IMR-90 (cell line): ENCODE data around the gene GCN1. TPM values are rescaled to one million over a fixed set of nuclear protein-coding genes. Genes with fewer than 3 reads are reported as not detected.
A peak's percentile ranks its signal among the peaks of the same experiment; 100 is the strongest.

Source experiments
- ATAC-seq: fragments of 200-7000 bp; cut with Tn5 transposase; 2 replicates; pipeline ENCODE4 v1.9.1; 2020; ENCODE audit warnings: low read depth, mild to moderate bottlenecking, moderate library complexity
- BruUV-seq: library from RNA; stranded (reverse); fragments of 400-500 nt; replicated peaks from 2 replicates; lab custom pipeline; 2021; lab: Mats Ljungman, UMichigan
- CTCF ChIA-PET: fragments of 300-600 bp; formaldehyde crosslinking; extraction: SDS; loops from one replicate; lab custom pipeline; 2021; ENCODE audit warnings: antibody characterized with exemption; lab: Yijun Ruan, JAX
- POLR2A ChIA-PET: fragments of 300-600 bp; sonication (Branson Sonifier 250); formaldehyde crosslinking; loops from one replicate; lab custom pipeline; 2022; ENCODE audit warnings: antibody characterized with exemption; ENCODE audit not compliant: unreplicated experiment; lab: Charles Lee
- DNase-seq: peaks from one replicate; pipeline ENCODE4 v3.0.0; 2013
- H2AFZ ChIP-seq: replicated peaks from 2 replicates; pipeline ENCODE3; 2013; ENCODE audit warnings: low read length, mild to moderate bottlenecking; ENCODE audit not compliant: poor library complexity
- H2AK5ac ChIP-seq: 2 replicates; pipeline ENCODE4 v1.6.1; 2013; ENCODE audit warnings: low read depth, low read length, inconsistent platforms
- H2AK9ac ChIP-seq: replicated peaks from 2 replicates; pipeline ENCODE3; 2013; ENCODE audit warnings: mild to moderate bottlenecking, low read depth, low read length, moderate library complexity; ENCODE audit not compliant: poor library complexity
- H2BK120ac ChIP-seq: 2 replicates; pipeline ENCODE4 v1.6.1; 2013; ENCODE audit warnings: low read depth, low read length, inconsistent platforms
- H2BK15ac ChIP-seq: 3 replicates; pipeline ENCODE4 v1.6.1; 2013; ENCODE audit warnings: low read depth, low read length, inconsistent platforms
- H2BK20ac ChIP-seq: 2 replicates; pipeline ENCODE4 v1.6.1; 2013; ENCODE audit warnings: low read depth, mild to moderate bottlenecking, inconsistent platforms, low read length, moderate library complexity
- H2BK5ac ChIP-seq: 2 replicates; pipeline ENCODE4 v1.6.1; 2013; ENCODE audit warnings: mild to moderate bottlenecking, low read depth, low read length, inconsistent platforms; ENCODE audit not compliant: poor library complexity, severe bottlenecking
- H3K14ac ChIP-seq: replicated peaks from 2 replicates; pipeline ENCODE4 v1.6.1; 2013; ENCODE audit warnings: low read depth, low read length, inconsistent platforms
- H3K18ac ChIP-seq: 2 replicates; pipeline ENCODE4 v1.6.1; 2013; ENCODE audit warnings: low read depth, low read length, control low read depth
- H3K23ac ChIP-seq: 2 replicates; pipeline ENCODE4 v1.6.1; 2013; ENCODE audit warnings: low read depth, low read length, inconsistent platforms
- H3K27ac ChIP-seq: 2 replicates; pipeline ENCODE4 v1.5.1; 2013; ENCODE audit warnings: mild to moderate bottlenecking, control low read depth, low read length; ENCODE audit not compliant: insufficient read depth
- H3K27me3 ChIP-seq: 2 replicates; pipeline ENCODE4 v1.6.1; 2013; ENCODE audit warnings: low read length; ENCODE audit not compliant: control insufficient read depth, insufficient read depth
- H3K36me3 ChIP-seq: 2 replicates; pipeline ENCODE4 v1.6.1; 2013; ENCODE audit warnings: low read length, mixed read lengths; ENCODE audit not compliant: control insufficient read depth, insufficient read depth
- H3K4ac ChIP-seq: 2 replicates; pipeline ENCODE4 v1.6.1; 2013; ENCODE audit warnings: low read depth, low read length, inconsistent platforms
- H3K4me1 ChIP-seq: 2 replicates; pipeline ENCODE4 v1.6.1; 2013; ENCODE audit warnings: low read length, mixed read lengths; ENCODE audit not compliant: control insufficient read depth, insufficient read depth
- H3K4me2 ChIP-seq: 2 replicates; pipeline ENCODE4 v1.6.1; 2013; ENCODE audit warnings: low read depth, mild to moderate bottlenecking, control low read depth, low read length, moderate library complexity
- H3K4me3 ChIP-seq: 2 replicates; pipeline ENCODE4 v1.5.1; 2013; ENCODE audit warnings: low read depth, mild to moderate bottlenecking, control low read depth, low read length, moderate library complexity; ENCODE audit not compliant: insufficient read depth
- H3K56ac ChIP-seq: 2 replicates; pipeline ENCODE4 v1.6.1; 2013; ENCODE audit warnings: low read length, inconsistent platforms; ENCODE audit not compliant: insufficient read depth; ENCODE audit errors: extremely low read depth
- H3K79me1 ChIP-seq, 2 experiments: 2 replicates each; pipeline ENCODE4 v1.6.1; 2013; ENCODE audit warnings: low read length in 2 of 2, inconsistent platforms in 1 of 2, low read depth in 1 of 2
- H3K9ac ChIP-seq: 2 replicates; pipeline ENCODE4 v1.6.1; 2013; ENCODE audit warnings: low read depth, low read length, control low read depth
- H3K9me1 ChIP-seq: 2 replicates; pipeline ENCODE4 v1.6.1; 2013; ENCODE audit warnings: low read length, inconsistent platforms; ENCODE audit not compliant: insufficient read depth
- H3K9me3 ChIP-seq: 2 replicates; pipeline ENCODE4 v1.6.1; 2013; ENCODE audit warnings: low read length; ENCODE audit not compliant: control insufficient read depth, insufficient read depth
- H4K20me1 ChIP-seq: 2 replicates; pipeline ENCODE4 v1.6.1; 2013; ENCODE audit warnings: low read length, inconsistent platforms; ENCODE audit not compliant: insufficient read depth
- H4K5ac ChIP-seq: 2 replicates; pipeline ENCODE4 v1.6.1; 2013; ENCODE audit warnings: mild to moderate bottlenecking, low read depth, low read length, control low read depth
- H4K8ac ChIP-seq, 2 experiments: 2 replicates each; pipeline ENCODE4 v1.6.1; 2013; ENCODE audit warnings: low read depth in 2 of 2, low read length in 2 of 2, control low read depth in 1 of 2, inconsistent platforms in 1 of 2
- H4K91ac ChIP-seq: 2 replicates; pipeline ENCODE4 v1.6.1; 2013; ENCODE audit warnings: low read depth, low read length, inconsistent platforms; ENCODE audit not compliant: insufficient read depth
- BHLHE40 ChIP-seq: fragments of 150-350 bp; IDR thresholded peaks from 2 replicates; pipeline ENCODE4 v1.6.1; 2016; ENCODE audit warnings: mild to moderate bottlenecking, low read depth, low read length
- CEBPB ChIP-seq: IDR thresholded peaks from 2 replicates; pipeline ENCODE4 v1.6.1; 2012; ENCODE audit warnings: low read depth, low read length, improper control_type of control experiment
- CHD1 ChIP-seq: IDR thresholded peaks from 2 replicates; pipeline ENCODE4 v1.6.1; 2012; ENCODE audit warnings: low read depth, low read length, improper control_type of control experiment
- FOS ChIP-seq: fragments of 150-350 bp; IDR thresholded peaks from 2 replicates; pipeline ENCODE4 v1.6.1; 2016; ENCODE audit warnings: low read depth, low read length
- MAFK ChIP-seq: IDR thresholded peaks from 2 replicates; pipeline ENCODE4 v1.6.1; 2012; ENCODE audit warnings: low read depth, low read length, improper control_type of control experiment
- MAZ ChIP-seq: IDR thresholded peaks from 2 replicates; pipeline ENCODE4 v1.6.1; 2012; ENCODE audit warnings: low read depth, mild to moderate bottlenecking, low read length, improper control_type of control experiment, moderate library complexity, borderline replicate concordance
- MXI1 ChIP-seq: IDR thresholded peaks from 2 replicates; pipeline ENCODE4 v1.6.1; 2012; ENCODE audit warnings: low read depth, mild to moderate bottlenecking, low read length, moderate library complexity, borderline replicate concordance
- NFE2L2 ChIP-seq: fragments of 150-350 bp; IDR thresholded peaks from 2 replicates; pipeline ENCODE4 v1.6.1; 2016; ENCODE audit warnings: low read depth, mild to moderate bottlenecking, low read length
- POLR2A ChIP-seq: IDR thresholded peaks from 2 replicates; pipeline ENCODE4 v1.6.1; 2012; ENCODE audit warnings: mild to moderate bottlenecking, low read depth, low read length
- RAD21 ChIP-seq: IDR thresholded peaks from 2 replicates; pipeline ENCODE4 v1.6.1; 2012; ENCODE audit warnings: low read length, improper control_type of control experiment
- RCOR1 ChIP-seq: IDR thresholded peaks from 2 replicates; pipeline ENCODE4 v1.6.1; 2012; ENCODE audit warnings: mild to moderate bottlenecking, low read length, improper control_type of control experiment; ENCODE audit not compliant: insufficient replicate concordance
- RFX5 ChIP-seq: IDR thresholded peaks from 2 replicates; pipeline ENCODE4 v1.8.0; 2012; ENCODE audit warnings: low read depth, mild to moderate bottlenecking, low read length, moderate library complexity
- SMC3 ChIP-seq: fragments of 150-350 bp; IDR thresholded peaks from 2 replicates; pipeline ENCODE4 v1.6.1; 2016; ENCODE audit warnings: low read depth, mild to moderate bottlenecking, antibody characterized with exemption, low read length, moderate library complexity
- WGBS, 2 experiments: methylation state at CpG; one replicate each; pipeline versions ENCODE4 v1.1.5 to v1.1.7; 2013; ENCODE audit warnings: missing lambda C conversion rate in 2 of 2; ENCODE audit not compliant: insufficient read length in 1 of 2; ENCODE audit errors: extremely low coverage in 2 of 2; 5-methylcytosine and 5-hydroxymethylcytosine counted together
- dilution Hi-C: fragments of 300-500 bp; cut with HindIII; formaldehyde crosslinking; loops from one replicate; pipeline ENCODE4 v1.14.3; 2018; ENCODE audit warnings: low sequenced_read_pairs; ENCODE audit not compliant: unreplicated experiment
- in situ Hi-C: fragments of 300-500 bp; cut with MboI; formaldehyde crosslinking; loops from 3 replicates; pipeline ENCODE4 v1.14.3; 2019; ENCODE audit warnings: low sequenced_read_pairs, inconsistent platforms, mixed read lengths
- intact Hi-C: fragments of 100-400 bp; cut with micrococcal nuclease; formaldehyde crosslinking; loops from 2 replicates; pipeline ENCODE4 v1.10.0; 2022
- polyA plus RNA-seq, 3 experiments: library from polyadenylated mRNA; depleted of rRNA; stranded (reverse); fragments of >200 nt; gene quantifications; 2 replicates each; pipeline ENCODE4 v1.2.3, GENCODE V29; 2012; ENCODE audit warnings: low replicate concordance in 1 of 3
- total RNA-seq: library from RNA; depleted of rRNA; stranded (reverse); fragments of >200 nt; gene quantifications from 2 replicates; pipeline ENCODE4 v1.2.3, GENCODE V29; 2012
- TF ChIP-seq, protein P1 (sequence below): fragments of 150-350 bp; IDR thresholded peaks from 2 replicates; pipeline ENCODE4 v1.6.1; 2017; ENCODE audit warnings: mild to moderate bottlenecking, antibody characterized with exemption, low read length, low read depth
- TF ChIP-seq, protein P2 (sequence below): fragments of 150-350 bp; IDR thresholded peaks from 2 replicates; pipeline ENCODE4 v1.6.1; 2016; ENCODE audit warnings: low read depth, mild to moderate bottlenecking, low read length, moderate library complexity, borderline replicate concordance
- TF ChIP-seq, protein P3 (sequence below): conservative IDR thresholded peaks from 2 replicates; pipeline ENCODE4 v1.5.1; 2012; ENCODE audit warnings: mild to moderate bottlenecking, low read depth, low read length, improper control_type of control experiment

GCN1 gene
- total and polyA plus RNA-seq, 2 of the 4 experiments (the other 2 are of a cell fraction): 57.8 to 77.6 TPM

DNA sequence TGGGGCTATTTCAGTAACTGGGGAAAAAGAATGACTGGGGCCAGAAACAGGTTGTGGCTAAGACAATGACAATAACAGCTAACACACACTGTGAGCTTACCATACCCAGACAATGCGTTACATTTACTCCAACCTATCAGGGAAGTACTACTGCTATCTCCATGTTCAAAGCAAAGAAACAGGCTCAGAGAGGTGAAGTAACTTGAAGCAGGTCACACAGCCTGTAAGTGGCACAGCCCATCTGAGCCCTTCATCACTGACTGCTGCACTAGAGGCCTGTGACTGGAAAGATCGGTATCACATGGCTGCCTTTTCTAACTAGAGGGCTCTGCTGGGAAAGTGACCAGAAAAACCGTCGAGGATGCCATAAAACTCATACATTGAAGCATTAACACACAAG lies 7.9 kb downstream of the GCN1 start:
- no peak overlapping the region for H2BK5ac ChIP-seq
- in situ Hi-C loops: no loop called here
- H4K8ac ChIP-seq: no peak overlapping the region
- peaks cover 8% of the 10 kb centered on the region for H3K4me1 ChIP-seq
- no peak overlapping the region for H3K27ac ChIP-seq
- no TSS peak for BruUV-seq
- no peak overlapping the region for H3K9ac ChIP-seq
- H4K91ac ChIP-seq: no peak overlapping the region
- TF ChIP-seq MAZ (no peak), RCOR1 (no peak), FOS (no peak), NFE2L2 (no peak), CHD1 (no peak), POLR2A (no peak), RAD21 (no peak), BHLHE40 (no peak), SMC3 (no peak), RFX5 (no peak), CEBPB (no peak), MAFK (no peak), MXI1 (no peak)
- TF ChIP-seq, protein P1, sequence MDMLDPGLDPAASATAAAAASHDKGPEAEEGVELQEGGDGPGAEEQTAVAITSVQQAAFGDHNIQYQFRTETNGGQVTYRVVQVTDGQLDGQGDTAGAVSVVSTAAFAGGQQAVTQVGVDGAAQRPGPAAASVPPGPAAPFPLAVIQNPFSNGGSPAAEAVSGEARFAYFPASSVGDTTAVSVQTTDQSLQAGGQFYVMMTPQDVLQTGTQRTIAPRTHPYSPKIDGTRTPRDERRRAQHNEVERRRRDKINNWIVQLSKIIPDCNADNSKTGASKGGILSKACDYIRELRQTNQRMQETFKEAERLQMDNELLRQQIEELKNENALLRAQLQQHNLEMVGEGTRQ: no peak
- TF ChIP-seq, protein P2, sequence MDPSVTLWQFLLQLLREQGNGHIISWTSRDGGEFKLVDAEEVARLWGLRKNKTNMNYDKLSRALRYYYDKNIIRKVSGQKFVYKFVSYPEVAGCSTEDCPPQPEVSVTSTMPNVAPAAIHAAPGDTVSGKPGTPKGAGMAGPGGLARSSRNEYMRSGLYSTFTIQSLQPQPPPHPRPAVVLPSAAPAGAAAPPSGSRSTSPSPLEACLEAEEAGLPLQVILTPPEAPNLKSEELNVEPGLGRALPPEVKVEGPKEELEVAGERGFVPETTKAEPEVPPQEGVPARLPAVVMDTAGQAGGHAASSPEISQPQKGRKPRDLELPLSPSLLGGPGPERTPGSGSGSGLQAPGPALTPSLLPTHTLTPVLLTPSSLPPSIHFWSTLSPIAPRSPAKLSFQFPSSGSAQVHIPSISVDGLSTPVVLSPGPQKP: no peak
- TF ChIP-seq, protein P3, sequence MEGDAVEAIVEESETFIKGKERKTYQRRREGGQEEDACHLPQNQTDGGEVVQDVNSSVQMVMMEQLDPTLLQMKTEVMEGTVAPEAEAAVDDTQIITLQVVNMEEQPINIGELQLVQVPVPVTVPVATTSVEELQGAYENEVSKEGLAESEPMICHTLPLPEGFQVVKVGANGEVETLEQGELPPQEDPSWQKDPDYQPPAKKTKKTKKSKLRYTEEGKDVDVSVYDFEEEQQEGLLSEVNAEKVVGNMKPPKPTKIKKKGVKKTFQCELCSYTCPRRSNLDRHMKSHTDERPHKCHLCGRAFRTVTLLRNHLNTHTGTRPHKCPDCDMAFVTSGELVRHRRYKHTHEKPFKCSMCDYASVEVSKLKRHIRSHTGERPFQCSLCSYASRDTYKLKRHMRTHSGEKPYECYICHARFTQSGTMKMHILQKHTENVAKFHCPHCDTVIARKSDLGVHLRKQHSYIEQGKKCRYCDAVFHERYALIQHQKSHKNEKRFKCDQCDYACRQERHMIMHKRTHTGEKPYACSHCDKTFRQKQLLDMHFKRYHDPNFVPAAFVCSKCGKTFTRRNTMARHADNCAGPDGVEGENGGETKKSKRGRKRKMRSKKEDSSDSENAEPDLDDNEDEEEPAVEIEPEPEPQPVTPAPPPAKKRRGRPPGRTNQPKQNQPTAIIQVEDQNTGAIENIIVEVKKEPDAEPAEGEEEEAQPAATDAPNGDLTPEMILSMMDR: no peak
- H3K79me1 ChIP-seq: peaks cover 32 to 77% of the 10 kb centered on the region in 2 experiments
- intact Hi-C loops: no loop called here
- ATAC-seq (no peak), DNase-seq (no peak)
- H3K23ac ChIP-seq: no peak overlapping the region
- no peak overlapping the region for H3K4ac ChIP-seq
- H3K4me2 ChIP-seq: no peak overlapping the region
- dilution Hi-C loops: no loop called here
- H4K20me1 ChIP-seq: peaks cover 60% of the 10 kb centered on the region
- H2BK120ac ChIP-seq: no peak overlapping the region
- no peaks in the 10 kb centered on the region for H3K9me3 ChIP-seq
- H3K56ac ChIP-seq: no peak overlapping the region
- H2BK20ac ChIP-seq: no peak overlapping the region
- H3K18ac ChIP-seq: no peak overlapping the region
- H3K4me3 ChIP-seq: no peak overlapping the region
- POLR2A ChIA-PET: no interaction called here
- H3K14ac ChIP-seq: no peak overlapping the region
- no peak overlapping the region for H4K5ac ChIP-seq
- no peaks in the 10 kb centered on the region for H3K27me3 ChIP-seq
- H2AK9ac ChIP-seq: peak overlapping the region; percentile 37
- peaks cover 50% of the 10 kb centered on the region for H3K36me3 ChIP-seq
- CTCF ChIA-PET: interaction anchor here (0.7 kb wide), 1 partner anchor 11 kb away, joined by 4 read pairs; no protein-coding TSS in a partner anchor
- 100% methylated on average over 1 of the region's 4 CpGs; no CpG with 5 or more reads in 1 of the 2 experiments for WGBS, 2 experiments
- no peak overlapping the region for H2AK5ac ChIP-seq
- peaks cover 20% of the 10 kb centered on the region for H3K9me1 ChIP-seq
- H2AFZ ChIP-seq: no peak overlapping the region
- no peak overlapping the region for H2BK15ac ChIP-seq
